Liver (tissue), 9 donors: Measurements from ENCODE around the gene RAB15. TPM values are rescaled to one million over a fixed set of nuclear protein-coding genes. Genes with fewer than 3 reads are reported as not detected.

Source experiments
- DNase-seq: peaks from one replicate; pipeline ENCODE4 v3.0.0-alpha.2; 2017; ENCODE audit warnings: low spot score
- H3K27ac ChIP-seq, 2 donors: one replicate each; pipeline ENCODE4 v1.7.0; 2013; ENCODE audit warnings: inconsistent platforms in 2 of 2, low read length in 2 of 2, control low read depth in 1 of 2, low read depth in 1 of 2, mild to moderate bottlenecking in 1 of 2
- H3K27me3 ChIP-seq, 4 donors: one replicate each; pipeline versions ENCODE4 v1.6.1 to v1.7.0; 2013; ENCODE audit warnings: low read length in 3 of 4, inconsistent platforms in 1 of 4, mild to moderate bottlenecking in 1 of 4, moderate library complexity in 1 of 4; ENCODE audit not compliant: control insufficient read depth in 4 of 4, insufficient read depth in 4 of 4
- H3K36me3 ChIP-seq, 4 donors: one replicate each; pipeline versions ENCODE4 v1.6.1 to v1.7.0; 2013; ENCODE audit warnings: low read length in 3 of 4, mild to moderate bottlenecking in 3 of 4, low read depth in 1 of 4, moderate library complexity in 1 of 4; ENCODE audit not compliant: control insufficient read depth in 4 of 4, insufficient read depth in 3 of 4
- H3K4me1 ChIP-seq, 4 donors: one replicate each; pipeline versions ENCODE4 v1.6.1 to v1.7.0; 2013; ENCODE audit warnings: low read length in 3 of 4, mild to moderate bottlenecking in 3 of 4, moderate library complexity in 1 of 4; ENCODE audit not compliant: control insufficient read depth in 4 of 4, insufficient read depth in 4 of 4
- H3K4me3 ChIP-seq, 3 donors: one replicate each; pipeline versions ENCODE4 v1.6.1 to v1.7.0; 2013; ENCODE audit warnings: low read length in 3 of 3, control low read depth in 1 of 3, low read depth in 1 of 3, mild to moderate bottlenecking in 1 of 3
- H3K9ac ChIP-seq, 2 donors: one replicate each; pipeline ENCODE4 v1.7.0; 2013; ENCODE audit warnings: low read length in 2 of 2, mild to moderate bottlenecking in 2 of 2, moderate library complexity in 2 of 2, control low read depth in 1 of 2, low read depth in 1 of 2
- H3K9me3 ChIP-seq, 4 donors: one replicate each; pipeline versions ENCODE4 v1.6.1 to v1.7.0; 2013; ENCODE audit warnings: low read length in 3 of 4; ENCODE audit not compliant: control insufficient read depth in 4 of 4
- ATF3 ChIP-seq: IDR thresholded peaks from 2 replicates; pipeline ENCODE4 v1.6.1; 2016; ENCODE audit warnings: antibody characterized with exemption
- CTCF ChIP-seq: fragments of 150-350 bp; IDR thresholded peaks from 2 replicates; pipeline ENCODE4 v1.5.1; 2017; ENCODE audit warnings: improper control_type of control experiment, low read depth, low read length; ENCODE audit not compliant: missing input control
- EGR1 ChIP-seq, 2 donors: IDR thresholded peaks; 2 replicates each; pipeline ENCODE4 v1.6.1; 2016 to 2018; ENCODE audit warnings: antibody characterized with exemption in 2 of 2, low read depth in 2 of 2
- FOXA1 ChIP-seq: IDR thresholded peaks from 2 replicates; pipeline ENCODE4 v1.6.1; 2016; ENCODE audit warnings: antibody characterized with exemption
- FOXA2 ChIP-seq: IDR thresholded peaks from 2 replicates; pipeline ENCODE4 v1.6.1; 2016; ENCODE audit warnings: antibody characterized with exemption
- GABPA ChIP-seq, 2 donors: IDR thresholded peaks in 1 of 2; conservative IDR thresholded peaks in 1 of 2; 2 replicates each; pipeline ENCODE4 v1.6.1; 2016; ENCODE audit warnings: antibody characterized with exemption in 2 of 2, mild to moderate bottlenecking in 1 of 2, moderate library complexity in 1 of 2
- HNF4A ChIP-seq, 2 donors: conservative IDR thresholded peaks; 2 replicates each; pipeline ENCODE4 v1.6.1; 2016; ENCODE audit warnings: antibody characterized with exemption in 2 of 2, mild to moderate bottlenecking in 2 of 2
- HNF4G ChIP-seq: IDR thresholded peaks from 2 replicates; pipeline ENCODE4 v1.6.1; 2016; ENCODE audit warnings: antibody characterized with exemption
- JUND ChIP-seq, 2 donors: IDR thresholded peaks; 2 replicates each; pipeline ENCODE4 v1.6.1; 2016; ENCODE audit warnings: antibody characterized with exemption in 2 of 2
- MAX ChIP-seq: IDR thresholded peaks from 2 replicates; pipeline ENCODE4 v1.6.1; 2016; ENCODE audit warnings: antibody characterized with exemption
- NR2F2 ChIP-seq: IDR thresholded peaks from 2 replicates; pipeline ENCODE4 v1.6.1; 2016; ENCODE audit warnings: antibody characterized with exemption
- RAD21 ChIP-seq, 2 donors: IDR thresholded peaks; 2 replicates each; pipeline ENCODE4 v1.6.1; 2016; ENCODE audit warnings: antibody characterized with exemption in 2 of 2, mild to moderate bottlenecking in 2 of 2
- REST ChIP-seq: IDR thresholded peaks from 2 replicates; pipeline ENCODE4 v1.6.1; 2016; ENCODE audit warnings: antibody characterized with exemption, mild to moderate bottlenecking
- RXRA ChIP-seq, 2 donors: IDR thresholded peaks; 2 replicates each; pipeline ENCODE4 v1.6.1; 2017 to 2018; ENCODE audit warnings: antibody characterized with exemption in 2 of 2, mild to moderate bottlenecking in 1 of 2
- SP1 ChIP-seq: IDR thresholded peaks from 2 replicates; pipeline ENCODE4 v1.6.1; 2018; ENCODE audit warnings: antibody characterized with exemption, mild to moderate bottlenecking
- TAF1 ChIP-seq: conservative IDR thresholded peaks from 2 replicates; pipeline ENCODE4 v1.6.1; 2016; ENCODE audit warnings: antibody characterized with exemption, mild to moderate bottlenecking
- YY1 ChIP-seq: IDR thresholded peaks from 2 replicates; pipeline ENCODE4 v1.6.1; 2016; ENCODE audit warnings: antibody characterized with exemption, mild to moderate bottlenecking
- ZBTB33 ChIP-seq: IDR thresholded peaks from 2 replicates; pipeline ENCODE4 v1.6.1; 2016; ENCODE audit warnings: antibody characterized with exemption
- WGBS: extraction: QIAGEN DNeasy Blood & Tissue Kit; methylation state at CpG from one replicate; pipeline ENCODE4 v1.1.7; 2013; 5-methylcytosine and 5-hydroxymethylcytosine counted together
- polyA plus RNA-seq, 2 donors: library from polyadenylated mRNA; stranded (reverse) in 1 of 2; unstranded in 1 of 2; fragments of 200-250 nt in 1 of 2; fragments of >200 nt in 1 of 2; fragmentation: Nextera tagmentation in 1 of 2; extraction: Ambion mirVana in 1 of 2; gene quantifications; one replicate each; pipeline versions ENCODE4 v1.2.1 to v1.2.3, GENCODE V29; 2013 to 2015
- total RNA-seq, 2 donors: library from RNA; depleted of rRNA; stranded (reverse); fragments of >200 nt; gene quantifications; one replicate each; pipeline ENCODE4 v1.2.3, GENCODE V29; 2014
- donor health status: healthy.
- donor health status: healthy.
- donor health status: healthy.
- donor health status: healthy.
- donor health status: healthy.

The RAB15 gene
- total and polyA plus RNA-seq, 4 donors = 5.5 to 18.0 (median 11.1) TPM

- Histone ChIP-seq H3K4me3 (peak overlapping the region; percentile 61 to 95 (median 93)), H3K27me3 (no peaks in the 10 kb centered on the region), H3K27ac (peak overlapping the region; percentile 91 to 95), H3K4me1 (peaks cover 2 to 32% (median 27%) of the 10 kb centered on the region in 4 donors), H3K36me3 (no peaks in the 10 kb centered on the region), H3K9me3 (no peaks in the 10 kb centered on the region), H3K9ac (peak overlapping the region; percentile 89 to 94)
- TF ChIP-seq SP1 (no peak), FOXA2 (no peak), HNF4A (conservative IDR thresholded peaks at IDR 0.05) (peak in 1 of 2 donors; percentile 44), REST (no peak), MAX (no peak), RXRA (IDR thresholded peaks at IDR 0.05) (no peak)
- under 1% methylated on average over 8 of the region's 8 CpGs for WGBS
- no peak for DNase-seq
These were observed 15.3 kb upstream of the RAB15 start for GRCh38 chr14:64987438-64987767.

- peak within 1 kb of the TSS; percentile 61 to 95 (median 93) for H3K4me3 ChIP-seq
- DNase-seq = peak; percentile 93
- H3K9me3 ChIP-seq = no peaks in the 10 kb centered on the region
- no peaks in the 10 kb centered on the region for H3K36me3 ChIP-seq
- WGBS = under 1% methylated on average over 65 of the region's 65 CpGs
- peaks cover 2 to 36% (median 27%) of the 10 kb centered on the region in 4 donors for H3K4me1 ChIP-seq
- peak within 1 kb of the TSS; percentile 91 to 95 for H3K27ac ChIP-seq
- TF ChIP-seq RXRA (IDR thresholded peaks at IDR 0.05) = peak; percentile 70 to 72
- peak in 1 of 2 donors; percentile 67 for TF ChIP-seq GABPA (IDR thresholded peaks at IDR 0.05 in 1 of 2, conservative IDR thresholded peaks at IDR 0.05 in 1 of 2)
- TF ChIP-seq CTCF = peak; percentile 87
- peak; percentile 47 for TF ChIP-seq TAF1
- peak; percentile 37 for TF ChIP-seq REST
- peak; percentile 78 for TF ChIP-seq FOXA1
- TF ChIP-seq RAD21 (IDR thresholded peaks at IDR 0.05) = peak; percentile 84 to 96
- peak; percentile 68 to 83 for TF ChIP-seq JUND (IDR thresholded peaks at IDR 0.05)
- peak; percentile 47 for TF ChIP-seq NR2F2
- peak in 1 of 2 donors; percentile 29 for TF ChIP-seq EGR1 (IDR thresholded peaks at IDR 0.05; ENCODE audit: low read depth in 2 of 2)
- peak; percentile 56 for TF ChIP-seq FOXA2
- TF ChIP-seq ZBTB33 = peak; percentile 98
- peak; percentile 93 for TF ChIP-seq MAX
- TF ChIP-seq HNF4A (conservative IDR thresholded peaks at IDR 0.05) = peak; percentile 58 to 59
- peak; percentile 69 for TF ChIP-seq ATF3
- peak; percentile 97 for TF ChIP-seq YY1
- TF ChIP-seq HNF4G = no peak
- peak; percentile 85 for TF ChIP-seq SP1
- H3K27me3 ChIP-seq = no peaks in the 10 kb centered on the region
- peak within 1 kb of the TSS; percentile 89 to 94 for H3K9ac ChIP-seq
These were observed 14.7 kb upstream of the RAB15 start, which contains the start of gene FNTB for GRCh38 chr14:64986648-64987437. Gene FNTB, plus strand, starts transcription at chr14:64986895. Its CDS starts 59 bp downstream, at chr14:64986954.
